Activated CD8-positive, alpha-beta memory T cell treated with anti-CD3 and anti-CD28 coated beads, Interleukin-2, amount 10 ng/mL, durations not matched to agents 7 days and 5 days (primary cell): ENCODE data around the gene CCDC178. TPM values are rescaled to one million over a fixed set of nuclear protein-coding genes. Genes with fewer than 3 reads are reported as not detected.
"Not testable (repeated sequence)": the region's sequence is repeated elsewhere in the genome, so short reads cannot be mapped to it uniquely, and the experiment has no call there.

Experiments
- ATAC-seq: fragments of 150-1000 bp; cut with Tn5 transposase; one replicate; pipeline ENCODE4 v1.10.0; 2021; ENCODE audit warnings: moderate library complexity
- CTCF ChIA-PET: fragments of 350-600 bp; sonication (Branson Sonifier 250); formaldehyde crosslinking; loops from one replicate; lab custom pipeline; 2021; ENCODE audit warnings: antibody characterized with exemption; lab: Charles Lee
- DNase-seq: peaks from one replicate; pipeline ENCODE4 v3.0.0-alpha.2; 2020
- H3K27ac Mint-ChIP-seq: one replicate; pipeline ENCODE4 v1.8.0; 2021; ENCODE audit warnings: mild to moderate bottlenecking, mixed read lengths
- H3K27me3 Mint-ChIP-seq: one replicate; pipeline ENCODE4 v1.8.0; 2021; ENCODE audit warnings: mixed read lengths
- H3K36me3 Mint-ChIP-seq: one replicate; pipeline ENCODE4 v1.8.0; 2021; ENCODE audit warnings: mild to moderate bottlenecking, mixed read lengths
- H3K4me1 Mint-ChIP-seq: one replicate; pipeline ENCODE4 v1.8.0; 2021; ENCODE audit warnings: mixed read lengths
- H3K4me3 Mint-ChIP-seq: one replicate; pipeline ENCODE4 v1.8.0; 2021; ENCODE audit warnings: mild to moderate bottlenecking, moderate library complexity, mixed read lengths
- H3K9me3 Mint-ChIP-seq: one replicate; pipeline ENCODE4 v1.8.0; 2022; ENCODE audit warnings: low read depth, mixed read lengths
- total RNA-seq, 2 experiments: library from RNA; stranded (reverse); gene quantifications; one replicate each; pipeline ENCODE4 v1.2.3, GENCODE V29; 2021

The CCDC178 gene
- total RNA-seq, 2 experiments from 2014 or later: not detected

- H3K4me3 Mint-ChIP-seq, H3K27ac Mint-ChIP-seq, DNase-seq, CTCF ChIA-PET, H3K27me3 Mint-ChIP-seq, ATAC-seq, H3K36me3 Mint-ChIP-seq, H3K9me3 Mint-ChIP-seq, H3K4me1 Mint-ChIP-seq: not testable (repeated sequence)
Measured at GRCh38 chr18:33164121-33164520, 276.4 kb downstream of the CCDC178 start.

GRCh38 chr18:33161131-33161530 is 279.4 kb downstream of the CCDC178 start:
- Mint-ChIP-seq H3K4me3 (no peak overlapping the region), H3K4me1 (no peaks in the 10 kb centered on the region), H3K27me3 (no peaks in the 10 kb centered on the region), H3K36me3 (no peaks in the 10 kb centered on the region), H3K27ac (no peak overlapping the region), H3K9me3 (peaks cover 9% of the 10 kb centered on the region)
- ATAC-seq: no peak
- CTCF ChIA-PET: no interaction called here
- no peak for DNase-seq

GRCh38 chr18:33159151-33159550 is 281.4 kb downstream of the CCDC178 start:
- Mint-ChIP-seq H3K27me3 (no peaks in the 10 kb centered on the region), H3K36me3 (no peaks in the 10 kb centered on the region), H3K9me3 (peaks cover 9% of the 10 kb centered on the region), H3K4me1 (no peaks in the 10 kb centered on the region), H3K4me3 (no peak overlapping the region), H3K27ac (no peak overlapping the region)
- CTCF ChIA-PET: no interaction called here
- no peak for ATAC-seq
- no peak for DNase-seq

GRCh38 chr18:33157893-33158292 is 282.6 kb downstream of the CCDC178 start:
- ATAC-seq: no peak
- CTCF ChIA-PET: no interaction called here
- H3K27ac Mint-ChIP-seq: no peak overlapping the region
- H3K4me1 Mint-ChIP-seq: no peaks in the 10 kb centered on the region
- DNase-seq: no peak
- H3K27me3 Mint-ChIP-seq: no peaks in the 10 kb centered on the region
- no peak overlapping the region for H3K4me3 Mint-ChIP-seq
- peaks cover 7% of the 10 kb centered on the region for H3K9me3 Mint-ChIP-seq
- H3K36me3 Mint-ChIP-seq: no peaks in the 10 kb centered on the region

GRCh38 chr18:33156906-33157470 is 283.5 kb downstream of the CCDC178 start:
- H3K36me3 Mint-ChIP-seq: no peaks in the 10 kb centered on the region
- ATAC-seq: no peak
- no peak overlapping the region for H3K27ac Mint-ChIP-seq
- H3K4me1 Mint-ChIP-seq: no peaks in the 10 kb centered on the region
- no peak for DNase-seq
- H3K27me3 Mint-ChIP-seq: no peaks in the 10 kb centered on the region
- H3K9me3 Mint-ChIP-seq: peaks cover 4% of the 10 kb centered on the region
- CTCF ChIA-PET: no interaction called here
- no peak overlapping the region for H3K4me3 Mint-ChIP-seq

GRCh38 chr18:33154049-33154448 is 286.5 kb downstream of the CCDC178 start:
- no peak for ATAC-seq
- no peak for DNase-seq
- no peak overlapping the region for H3K27ac Mint-ChIP-seq
- H3K36me3 Mint-ChIP-seq: no peaks in the 10 kb centered on the region
- no peaks in the 10 kb centered on the region for H3K4me1 Mint-ChIP-seq
- H3K27me3 Mint-ChIP-seq: no peaks in the 10 kb centered on the region
- H3K4me3 Mint-ChIP-seq: no peak overlapping the region
- peaks cover 4% of the 10 kb centered on the region for H3K9me3 Mint-ChIP-seq
- CTCF ChIA-PET: no interaction called here

GRCh38 chr18:33152376-33152775 is 288.1 kb downstream of the CCDC178 start:
- H3K4me3 Mint-ChIP-seq: no peak overlapping the region
- no peaks in the 10 kb centered on the region for H3K36me3 Mint-ChIP-seq
- H3K4me1 Mint-ChIP-seq: no peaks in the 10 kb centered on the region
- peaks cover 7% of the 10 kb centered on the region for H3K9me3 Mint-ChIP-seq
- no peak overlapping the region for H3K27ac Mint-ChIP-seq
- no peaks in the 10 kb centered on the region for H3K27me3 Mint-ChIP-seq
- CTCF ChIA-PET: no interaction called here
- ATAC-seq: no peak
- DNase-seq: no peak

- H3K27ac Mint-ChIP-seq, ATAC-seq, H3K4me1 Mint-ChIP-seq, H3K27me3 Mint-ChIP-seq, CTCF ChIA-PET, DNase-seq, H3K4me3 Mint-ChIP-seq, H3K36me3 Mint-ChIP-seq: not testable (repeated sequence)
- H3K9me3 Mint-ChIP-seq: peaks cover 14% of the 10 kb centered on the region
Measured at GRCh38 chr18:33147811-33148210, 292.7 kb downstream of the CCDC178 start.

GRCh38 chr18:33146014-33146413 is 294.5 kb downstream of the CCDC178 start:
- ATAC-seq: no peak
- H3K27ac Mint-ChIP-seq: no peak overlapping the region
- no peaks in the 10 kb centered on the region for H3K4me1 Mint-ChIP-seq
- no peaks in the 10 kb centered on the region for H3K36me3 Mint-ChIP-seq
- peaks cover 17% of the 10 kb centered on the region for H3K9me3 Mint-ChIP-seq
- CTCF ChIA-PET: no interaction called here
- DNase-seq: no peak
- no peak overlapping the region for H3K4me3 Mint-ChIP-seq
- H3K27me3 Mint-ChIP-seq: no peaks in the 10 kb centered on the region

GRCh38 chr18:33135951-33136660 is 304.4 kb downstream of the CCDC178 start:
- CTCF ChIA-PET: no interaction called here
- ATAC-seq: no peak

GRCh38 chr18:33132657-33133056 is 307.9 kb downstream of the CCDC178 start:
- H3K4me1 Mint-ChIP-seq: no peaks in the 10 kb centered on the region
- H3K4me3 Mint-ChIP-seq: no peak overlapping the region
- no peaks in the 10 kb centered on the region for H3K9me3 Mint-ChIP-seq
- no peaks in the 10 kb centered on the region for H3K36me3 Mint-ChIP-seq
- DNase-seq (no peak), ATAC-seq (no peak)
- no peak overlapping the region for H3K27ac Mint-ChIP-seq
- CTCF ChIA-PET: no interaction called here
- no peaks in the 10 kb centered on the region for H3K27me3 Mint-ChIP-seq

More at GRCh38 chr18:33135951-33136660, 304.4 kb downstream of the CCDC178 start:
- DNase-seq: no peak
- Mint-ChIP-seq H3K9me3 (peaks cover 7% of the 10 kb centered on the region), H3K27me3 (no peaks in the 10 kb centered on the region), H3K4me3 (no peak overlapping the region), H3K36me3 (no peaks in the 10 kb centered on the region), H3K4me1 (no peaks in the 10 kb centered on the region), H3K27ac (no peak overlapping the region)

- no peaks in the 10 kb centered on the region for H3K4me1 Mint-ChIP-seq
- DNase-seq: no peak
- no peaks in the 10 kb centered on the region for H3K9me3 Mint-ChIP-seq
- H3K27ac Mint-ChIP-seq: no peak overlapping the region
- H3K36me3 Mint-ChIP-seq: no peaks in the 10 kb centered on the region
- no peaks in the 10 kb centered on the region for H3K27me3 Mint-ChIP-seq
- ATAC-seq: no peak
- H3K4me3 Mint-ChIP-seq: no peak overlapping the region
- CTCF ChIA-PET: no interaction called here
Measured at GRCh38 chr18:33128581-33128980, 311.9 kb downstream of the CCDC178 start.

- Mint-ChIP-seq H3K4me3 (no peak overlapping the region), H3K4me1 (no peaks in the 10 kb centered on the region), H3K27me3 (no peaks in the 10 kb centered on the region), H3K36me3 (no peaks in the 10 kb centered on the region), H3K9me3 (no peaks in the 10 kb centered on the region), H3K27ac (no peak overlapping the region)
- ATAC-seq (no peak), DNase-seq (no peak)
- CTCF ChIA-PET: no interaction called here
Measured at GRCh38 chr18:33123862-33124518, 316.5 kb downstream of the CCDC178 start.

GRCh38 chr18:33116376-33116775 is 324.1 kb downstream of the CCDC178 start:
- Mint-ChIP-seq H3K4me3 (no peak overlapping the region), H3K4me1 (no peaks in the 10 kb centered on the region), H3K27ac (no peak overlapping the region), H3K27me3 (no peaks in the 10 kb centered on the region), H3K9me3 (peaks cover 3% of the 10 kb centered on the region), H3K36me3 (no peaks in the 10 kb centered on the region)
- CTCF ChIA-PET: no interaction called here
- ATAC-seq (no peak), DNase-seq (no peak)
